ENCODE measurements around the gene ARHGEF18.

The ARHGEF18 gene

DNA sequence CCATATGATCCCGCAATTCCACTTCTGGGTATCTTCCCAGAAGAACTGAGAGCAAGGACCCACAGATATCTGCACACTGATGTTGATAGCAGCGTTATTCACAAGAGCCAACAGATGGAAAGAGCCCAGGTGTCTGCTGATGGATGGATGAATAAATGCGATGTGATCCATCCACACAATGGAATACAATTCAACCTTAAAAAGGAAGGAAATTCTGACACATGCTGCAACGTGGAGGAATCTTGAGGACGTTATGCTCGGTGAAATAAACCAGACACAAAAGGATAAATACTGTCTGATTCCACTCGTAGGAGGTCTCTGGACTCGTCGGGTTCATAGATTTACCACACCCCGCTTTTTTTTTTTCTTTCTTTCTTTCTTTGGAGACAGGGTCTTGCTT lies 21.8 kb downstream of the ARHGEF18 start:
- in situ Hi-C loops (cut with HindIII; ENCODE audit: low sequenced_read_pairs) = no loop called here
- no peak overlapping the region for H3K4me3 ChIP-seq (ENCODE audit: low read depth, low read length)
- TF ChIP-seq, protein P1, sequence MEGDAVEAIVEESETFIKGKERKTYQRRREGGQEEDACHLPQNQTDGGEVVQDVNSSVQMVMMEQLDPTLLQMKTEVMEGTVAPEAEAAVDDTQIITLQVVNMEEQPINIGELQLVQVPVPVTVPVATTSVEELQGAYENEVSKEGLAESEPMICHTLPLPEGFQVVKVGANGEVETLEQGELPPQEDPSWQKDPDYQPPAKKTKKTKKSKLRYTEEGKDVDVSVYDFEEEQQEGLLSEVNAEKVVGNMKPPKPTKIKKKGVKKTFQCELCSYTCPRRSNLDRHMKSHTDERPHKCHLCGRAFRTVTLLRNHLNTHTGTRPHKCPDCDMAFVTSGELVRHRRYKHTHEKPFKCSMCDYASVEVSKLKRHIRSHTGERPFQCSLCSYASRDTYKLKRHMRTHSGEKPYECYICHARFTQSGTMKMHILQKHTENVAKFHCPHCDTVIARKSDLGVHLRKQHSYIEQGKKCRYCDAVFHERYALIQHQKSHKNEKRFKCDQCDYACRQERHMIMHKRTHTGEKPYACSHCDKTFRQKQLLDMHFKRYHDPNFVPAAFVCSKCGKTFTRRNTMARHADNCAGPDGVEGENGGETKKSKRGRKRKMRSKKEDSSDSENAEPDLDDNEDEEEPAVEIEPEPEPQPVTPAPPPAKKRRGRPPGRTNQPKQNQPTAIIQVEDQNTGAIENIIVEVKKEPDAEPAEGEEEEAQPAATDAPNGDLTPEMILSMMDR (IDR thresholded peaks at IDR 0.05; ENCODE audit: low read depth, low read length, missing control alignments) = no peak
- no peak for DNase-seq (ENCODE audit: low read depth)

DNA sequence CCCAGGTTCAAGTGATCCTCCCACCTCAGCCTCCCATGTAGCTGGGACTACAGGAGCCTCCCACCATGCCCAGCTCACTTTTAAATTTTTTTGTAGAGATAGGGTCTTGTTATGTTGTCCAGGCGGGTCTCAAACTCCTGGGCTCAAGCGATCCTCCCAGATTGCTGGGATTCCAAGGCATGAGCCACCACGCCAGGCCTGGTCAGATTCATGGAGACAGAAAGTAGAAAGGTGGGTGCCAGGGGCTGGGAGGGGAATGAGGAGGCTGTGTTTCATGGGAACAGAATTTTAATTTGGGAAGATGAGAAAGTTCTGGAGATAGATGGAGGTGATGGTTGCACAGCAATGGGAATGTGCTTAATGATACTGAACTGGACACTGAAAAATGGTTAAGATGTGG lies 22.3 kb downstream of the ARHGEF18 start:
- H3K4me3 ChIP-seq (ENCODE audit: low read depth, low read length) = no peak overlapping the region
- DNase-seq (ENCODE audit: low read depth) = no peak
- in situ Hi-C loops (cut with HindIII; ENCODE audit: low sequenced_read_pairs) = no loop called here
- TF ChIP-seq, protein P1 (IDR thresholded peaks at IDR 0.05; ENCODE audit: low read depth, low read length, missing control alignments) = no peak

GRCh38 chr19:7372810-7373209 lies 24.1 kb downstream of the ARHGEF18 start:
- in situ Hi-C loops (cut with HindIII; ENCODE audit: low sequenced_read_pairs) = no loop called here
- H3K4me3 ChIP-seq (ENCODE audit: low read depth, low read length) = no peak overlapping the region
- TF ChIP-seq, protein P1 (IDR thresholded peaks at IDR 0.05; ENCODE audit: low read depth, low read length, missing control alignments) = no peak
- no peak for DNase-seq (ENCODE audit: low read depth)

GRCh38 chr19:7373862-7374261 lies 25.1 kb downstream of the ARHGEF18 start:
- TF ChIP-seq, protein P1 (IDR thresholded peaks at IDR 0.05; ENCODE audit: low read depth, low read length, missing control alignments) = no peak
- in situ Hi-C loops (cut with HindIII; ENCODE audit: low sequenced_read_pairs) = no loop called here
- no peak overlapping the region for H3K4me3 ChIP-seq (ENCODE audit: low read depth, low read length)
- no peak for DNase-seq (ENCODE audit: low read depth)

DNA sequence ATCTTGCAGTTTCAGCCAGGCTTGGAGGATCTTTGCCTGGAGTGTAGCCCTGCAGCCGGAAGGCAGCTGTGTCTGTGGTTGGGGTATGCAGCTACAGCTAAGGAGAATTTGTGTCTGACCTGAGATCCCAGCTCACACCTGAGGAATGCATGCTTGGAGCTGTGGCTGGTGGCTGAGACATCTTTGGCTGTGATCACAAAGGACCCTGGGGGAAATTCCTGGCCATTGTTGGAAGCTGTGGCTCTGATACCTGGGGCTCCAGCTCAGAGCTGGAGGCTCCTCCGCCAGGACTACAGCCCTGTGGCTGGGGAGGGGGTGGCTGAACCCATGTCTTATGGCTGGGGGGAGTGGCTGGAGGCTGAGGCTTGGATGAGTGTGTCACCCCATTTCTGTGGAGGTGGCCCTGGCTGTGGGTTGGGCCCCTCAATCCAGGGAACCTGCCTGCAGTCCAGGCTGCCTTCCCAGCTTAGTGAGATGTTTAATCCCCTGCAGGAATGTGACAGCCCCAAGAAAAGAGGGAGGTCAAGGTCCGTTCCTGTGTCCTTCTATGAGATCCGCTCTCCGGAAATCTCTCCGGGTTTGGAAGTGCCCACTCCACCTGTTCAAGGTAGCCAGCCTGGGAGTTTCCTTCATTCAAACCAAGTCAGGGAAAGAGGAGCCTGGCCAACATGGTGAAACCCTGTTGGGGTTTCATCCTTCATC lies 27.6 kb downstream of the ARHGEF18 start:
- in situ Hi-C loops (cut with HindIII; ENCODE audit: low sequenced_read_pairs) = no loop called here
- no peak overlapping the region for H3K4me3 ChIP-seq (ENCODE audit: low read depth, low read length)
- no peak for DNase-seq (ENCODE audit: low read depth)
- TF ChIP-seq, protein P1 (IDR thresholded peaks at IDR 0.05; ENCODE audit: low read depth, low read length, missing control alignments) = no peak

- no peak for DNase-seq (ENCODE audit: low read depth)
- TF ChIP-seq, protein P1 (IDR thresholded peaks at IDR 0.05; ENCODE audit: low read depth, low read length, missing control alignments) = no peak
- in situ Hi-C loops (cut with HindIII; ENCODE audit: low sequenced_read_pairs) = no loop called here
- H3K4me3 ChIP-seq (ENCODE audit: low read depth, low read length) = no peak overlapping the region
Observed at GRCh38 chr19:7377196-7377595, 28.5 kb downstream of the ARHGEF18 start.

Data from astrocyte of the cerebellum (primary cell).